Measurements from ENCODE around the gene FAM170B. TPM values are rescaled to one million over a fixed set of nuclear protein-coding genes. Genes with fewer than 3 reads are reported as not detected.

FAM170B gene
- total RNA-seq, 4 donors from 2014 or later = not detected

- 55% methylated on average over 7 of the region's 8 CpGs for WGBS
- no peak for DNase-seq (ENCODE audit: extremely low spot score)
- H3K27me3 ChIP-seq = no peaks in the 10 kb centered on the region
- peaks cover 58 to 88% (median 77%) of the 10 kb centered on the region in 4 donors for H3K4me1 ChIP-seq
- peaks cover 0 to 7% (median 7%) of the 10 kb centered on the region in 4 donors for H3K36me3 ChIP-seq
- TF ChIP-seq POLR2AphosphoS5 (IDR thresholded peaks at IDR 0.05) = no peak
- TF ChIP-seq EP300 (IDR thresholded peaks at IDR 0.05) = no peak
- TF ChIP-seq, protein P1, sequence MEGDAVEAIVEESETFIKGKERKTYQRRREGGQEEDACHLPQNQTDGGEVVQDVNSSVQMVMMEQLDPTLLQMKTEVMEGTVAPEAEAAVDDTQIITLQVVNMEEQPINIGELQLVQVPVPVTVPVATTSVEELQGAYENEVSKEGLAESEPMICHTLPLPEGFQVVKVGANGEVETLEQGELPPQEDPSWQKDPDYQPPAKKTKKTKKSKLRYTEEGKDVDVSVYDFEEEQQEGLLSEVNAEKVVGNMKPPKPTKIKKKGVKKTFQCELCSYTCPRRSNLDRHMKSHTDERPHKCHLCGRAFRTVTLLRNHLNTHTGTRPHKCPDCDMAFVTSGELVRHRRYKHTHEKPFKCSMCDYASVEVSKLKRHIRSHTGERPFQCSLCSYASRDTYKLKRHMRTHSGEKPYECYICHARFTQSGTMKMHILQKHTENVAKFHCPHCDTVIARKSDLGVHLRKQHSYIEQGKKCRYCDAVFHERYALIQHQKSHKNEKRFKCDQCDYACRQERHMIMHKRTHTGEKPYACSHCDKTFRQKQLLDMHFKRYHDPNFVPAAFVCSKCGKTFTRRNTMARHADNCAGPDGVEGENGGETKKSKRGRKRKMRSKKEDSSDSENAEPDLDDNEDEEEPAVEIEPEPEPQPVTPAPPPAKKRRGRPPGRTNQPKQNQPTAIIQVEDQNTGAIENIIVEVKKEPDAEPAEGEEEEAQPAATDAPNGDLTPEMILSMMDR (IDR thresholded peaks at IDR 0.05) = no peak
- intact Hi-C loops (cut with DNase I) = no loop called here
- H3K27ac ChIP-seq (replicated peaks in 1 of 4) = no peak overlapping the region
- H3K9me3 ChIP-seq = no peaks in the 10 kb centered on the region
- H3K4me3 ChIP-seq = no peak overlapping the region
Observed at GRCh38 chr10:49111320-49111698, 22.5 kb downstream of the FAM170B start.

DNA sequence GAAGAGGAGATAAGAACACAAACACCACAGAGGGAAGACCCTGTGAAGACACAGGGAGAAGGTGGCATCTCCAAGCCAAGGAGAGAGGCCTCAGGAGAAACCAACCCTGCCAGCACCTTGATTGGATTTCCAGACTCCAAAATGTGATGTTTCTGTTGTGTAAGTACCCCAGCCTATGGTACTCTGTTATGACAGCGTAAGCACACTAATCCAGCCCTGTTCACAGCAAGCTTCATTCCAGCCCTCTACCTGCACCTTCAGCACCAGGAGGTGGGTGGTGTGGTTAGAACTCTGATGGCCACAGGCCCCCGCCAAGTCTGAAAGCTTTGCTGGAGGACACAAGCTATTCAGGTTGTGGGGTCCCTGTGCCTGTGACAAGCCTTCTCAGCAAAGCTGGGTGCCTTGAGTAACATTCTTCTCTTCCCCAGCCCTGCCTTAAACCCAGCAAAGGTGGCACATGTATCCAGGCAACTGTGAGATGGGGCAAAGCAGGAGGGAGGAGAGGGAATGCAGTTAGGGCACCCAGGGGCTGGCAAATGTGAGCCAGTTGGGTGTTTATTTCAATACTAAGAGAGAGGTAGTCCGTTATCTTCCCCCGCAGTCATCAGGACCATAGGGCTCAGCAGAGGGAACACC lies 23.0 kb downstream of the FAM170B start:
- H3K27me3 ChIP-seq = no peaks in the 10 kb centered on the region
- intact Hi-C loops (cut with DNase I) = no loop called here
- 90% methylated on average over 4 of the region's 4 CpGs for WGBS
- no peak for DNase-seq (ENCODE audit: extremely low spot score)
- peaks cover 62 to 89% (median 81%) of the 10 kb centered on the region in 4 donors for H3K4me1 ChIP-seq
- H3K36me3 ChIP-seq = peaks cover 0 to 7% (median 7%) of the 10 kb centered on the region in 4 donors
- TF ChIP-seq, protein P1 (IDR thresholded peaks at IDR 0.05) = no peak
- TF ChIP-seq POLR2A (IDR thresholded peaks at IDR 0.05; ENCODE audit: low read depth) (no peak), POLR2AphosphoS5 (IDR thresholded peaks at IDR 0.05) (no peak), EP300 (IDR thresholded peaks at IDR 0.05) (no peak)
- no peaks in the 10 kb centered on the region for H3K9me3 ChIP-seq
- no peak overlapping the region for H3K4me3 ChIP-seq
- H3K27ac ChIP-seq (replicated peaks in 1 of 4) = no peak overlapping the region

- Histone ChIP-seq H3K27me3 (no peaks in the 10 kb centered on the region), H3K36me3 (peaks cover 0 to 7% (median 7%) of the 10 kb centered on the region in 4 donors), H3K27ac (replicated peaks in 1 of 4) (no peak overlapping the region), H3K9me3 (no peaks in the 10 kb centered on the region), H3K4me3 (no peak overlapping the region), H3K4me1 (peaks cover 66 to 89% (median 79%) of the 10 kb centered on the region in 4 donors)
- TF ChIP-seq, protein P1 (IDR thresholded peaks at IDR 0.05) = no peak
- TF ChIP-seq POLR2A (IDR thresholded peaks at IDR 0.05; ENCODE audit: low read depth) (no peak), EP300 (IDR thresholded peaks at IDR 0.05) (no peak), POLR2AphosphoS5 (IDR thresholded peaks at IDR 0.05) (peak in 1 of 2 donors; percentile 14)
- intact Hi-C loops (cut with DNase I) = no loop called here
- 52% methylated on average over 9 of the region's 9 CpGs for WGBS
- DNase-seq (ENCODE audit: extremely low spot score) = no peak
Observed at GRCh38 chr10:49109669-49110340, 24.0 kb downstream of the FAM170B start.

DNA sequence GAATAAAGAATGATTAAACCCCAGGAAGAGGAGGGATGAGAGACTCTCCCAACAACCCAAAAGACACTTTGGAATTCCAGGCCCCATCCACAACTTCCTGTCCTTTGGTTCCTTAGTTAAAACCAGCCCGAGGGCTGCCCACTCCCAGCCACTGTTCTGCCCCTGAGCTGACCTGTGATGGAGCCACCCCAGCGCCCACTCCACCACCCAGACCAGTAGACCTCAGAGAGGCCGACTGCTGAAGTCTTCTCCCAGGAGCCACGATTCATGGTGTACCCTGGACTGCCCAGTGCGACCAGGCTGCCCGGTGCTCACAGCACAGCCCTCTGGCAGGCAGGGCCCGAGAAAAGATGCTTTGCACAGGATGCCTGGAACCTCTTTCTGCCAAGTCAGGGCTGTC lies 25.2 kb downstream of the FAM170B start:
- peaks cover 63 to 82% (median 71%) of the 10 kb centered on the region in 4 donors for H3K4me1 ChIP-seq
- intact Hi-C loops (cut with DNase I) = no loop called here

More for the DNA sequence above, 25.2 kb downstream of the FAM170B start:
- DNase-seq (ENCODE audit: extremely low spot score) = no peak
- Histone ChIP-seq H3K27me3 (no peaks in the 10 kb centered on the region), H3K36me3 (peaks cover 0 to 10% (median 7%) of the 10 kb centered on the region in 4 donors), H3K9me3 (no peaks in the 10 kb centered on the region), H3K27ac (replicated peaks in 1 of 4) (no peak overlapping the region), H3K4me3 (no peak overlapping the region)
- TF ChIP-seq POLR2AphosphoS5 (IDR thresholded peaks at IDR 0.05) (no peak), POLR2A (IDR thresholded peaks at IDR 0.05; ENCODE audit: low read depth) (no peak), EP300 (IDR thresholded peaks at IDR 0.05) (no peak)
- TF ChIP-seq, protein P1 (IDR thresholded peaks at IDR 0.05) = no peak
- WGBS = 100% methylated on average over 1 of the region's 7 CpGs

Data from esophagus muscularis mucosa (tissue), 4 donors.